ENCODE data around the gene COL5A1.
"Not testable (repeated sequence)": the region's sequence is repeated elsewhere in the genome, so short reads cannot be mapped to it uniquely, and the experiment has no call there.

COL5A1 gene

GRCh38 chr9:134658378-134658955 lies 16.9 kb downstream of the COL5A1 start:
- FAIRE-seq, result no peak

- no peak for FAIRE-seq
Observed at GRCh38 chr9:134659688-134660131, 18.1 kb downstream of the COL5A1 start.

- no peak for FAIRE-seq
Observed at GRCh38 chr9:134660407-134660806, 18.8 kb downstream of the COL5A1 start.

- FAIRE-seq, result no peak
Observed at GRCh38 chr9:134661299-134661698, 19.7 kb downstream of the COL5A1 start.

- FAIRE-seq, result no peak
Observed at GRCh38 chr9:134661791-134662142, 20.2 kb downstream of the COL5A1 start.

- no peak for FAIRE-seq
Observed at GRCh38 chr9:134662143-134662876, 20.7 kb downstream of the COL5A1 start.

GRCh38 chr9:134663084-134663483 lies 21.5 kb downstream of the COL5A1 start:
- FAIRE-seq, result no peak

- FAIRE-seq, result no peak
Observed at GRCh38 chr9:134663753-134664415, 22.3 kb downstream of the COL5A1 start.

GRCh38 chr9:134664446-134664845 lies 22.8 kb downstream of the COL5A1 start:
- FAIRE-seq, result no peak

- FAIRE-seq, result no peak
Observed at GRCh38 chr9:134666208-134666607, 24.6 kb downstream of the COL5A1 start.

- FAIRE-seq, result no peak
Observed at GRCh38 chr9:134666831-134667230, 25.2 kb downstream of the COL5A1 start.

GRCh38 chr9:134668977-134669376 lies 27.4 kb downstream of the COL5A1 start:
- not testable (repeated sequence) for FAIRE-seq

- no peak for FAIRE-seq
Observed at GRCh38 chr9:134669399-134669955, 27.9 kb downstream of the COL5A1 start.

- FAIRE-seq, result no peak
Observed at GRCh38 chr9:134670042-134670525, 28.5 kb downstream of the COL5A1 start.

GRCh38 chr9:134670851-134671281 lies 29.3 kb downstream of the COL5A1 start:
- no peak for FAIRE-seq

GRCh38 chr9:134671341-134672113 lies 29.9 kb downstream of the COL5A1 start:
- no peak for FAIRE-seq

GRCh38 chr9:134676361-134676760 lies 34.8 kb downstream of the COL5A1 start:
- no peak for FAIRE-seq

GRCh38 chr9:134676886-134677285 lies 35.3 kb downstream of the COL5A1 start:
- no peak for FAIRE-seq

- FAIRE-seq, result no peak
Observed at GRCh38 chr9:134677743-134678142, 36.1 kb downstream of the COL5A1 start.

- no peak for FAIRE-seq
Observed at GRCh38 chr9:134678206-134678605, 36.6 kb downstream of the COL5A1 start.

GRCh38 chr9:134678666-134679443 lies 37.3 kb downstream of the COL5A1 start:
- FAIRE-seq, result no peak

All from colon (tissue), 2 donors.